IMR-90 (cell line): ENCODE measurements around the gene DLL4. TPM values are rescaled to one million over a fixed set of nuclear protein-coding genes. Genes with fewer than 3 reads are reported as not detected.

Experiments
- ATAC-seq: fragments of 200-7000 bp; cut with Tn5 transposase; 2 replicates; pipeline ENCODE4 v1.9.1; 2020; ENCODE audit warnings: low read depth, mild to moderate bottlenecking, moderate library complexity
- BruUV-seq: library from RNA; stranded (reverse); fragments of 400-500 nt; replicated peaks from 2 replicates; lab custom pipeline; 2021; lab: Mats Ljungman, UMichigan
- CTCF ChIA-PET: fragments of 300-600 bp; formaldehyde crosslinking; extraction: SDS; loops from one replicate; lab custom pipeline; 2021; ENCODE audit warnings: antibody characterized with exemption; lab: Yijun Ruan, JAX
- POLR2A ChIA-PET: fragments of 300-600 bp; sonication (Branson Sonifier 250); formaldehyde crosslinking; loops from one replicate; lab custom pipeline; 2022; ENCODE audit warnings: antibody characterized with exemption; ENCODE audit not compliant: unreplicated experiment; lab: Charles Lee
- DNase-seq: peaks from one replicate; pipeline ENCODE4 v3.0.0; 2013
- H2AFZ ChIP-seq: replicated peaks from 2 replicates; pipeline ENCODE3; 2013; ENCODE audit warnings: low read length, mild to moderate bottlenecking; ENCODE audit not compliant: poor library complexity
- H2AK5ac ChIP-seq: 2 replicates; pipeline ENCODE4 v1.6.1; 2013; ENCODE audit warnings: low read depth, low read length, inconsistent platforms
- H2AK9ac ChIP-seq: replicated peaks from 2 replicates; pipeline ENCODE3; 2013; ENCODE audit warnings: mild to moderate bottlenecking, low read depth, low read length, moderate library complexity; ENCODE audit not compliant: poor library complexity
- H2BK120ac ChIP-seq: 2 replicates; pipeline ENCODE4 v1.6.1; 2013; ENCODE audit warnings: low read depth, low read length, inconsistent platforms
- H2BK15ac ChIP-seq: 3 replicates; pipeline ENCODE4 v1.6.1; 2013; ENCODE audit warnings: low read depth, low read length, inconsistent platforms
- H2BK20ac ChIP-seq: 2 replicates; pipeline ENCODE4 v1.6.1; 2013; ENCODE audit warnings: low read depth, mild to moderate bottlenecking, inconsistent platforms, low read length, moderate library complexity
- H2BK5ac ChIP-seq: 2 replicates; pipeline ENCODE4 v1.6.1; 2013; ENCODE audit warnings: mild to moderate bottlenecking, low read depth, low read length, inconsistent platforms; ENCODE audit not compliant: poor library complexity, severe bottlenecking
- H3K14ac ChIP-seq: replicated peaks from 2 replicates; pipeline ENCODE4 v1.6.1; 2013; ENCODE audit warnings: low read depth, low read length, inconsistent platforms
- H3K18ac ChIP-seq: 2 replicates; pipeline ENCODE4 v1.6.1; 2013; ENCODE audit warnings: low read depth, low read length, control low read depth
- H3K23ac ChIP-seq: 2 replicates; pipeline ENCODE4 v1.6.1; 2013; ENCODE audit warnings: low read depth, low read length, inconsistent platforms
- H3K27ac ChIP-seq: 2 replicates; pipeline ENCODE4 v1.5.1; 2013; ENCODE audit warnings: mild to moderate bottlenecking, control low read depth, low read length; ENCODE audit not compliant: insufficient read depth
- H3K27me3 ChIP-seq: 2 replicates; pipeline ENCODE4 v1.6.1; 2013; ENCODE audit warnings: low read length; ENCODE audit not compliant: control insufficient read depth, insufficient read depth
- H3K36me3 ChIP-seq: 2 replicates; pipeline ENCODE4 v1.6.1; 2013; ENCODE audit warnings: low read length, mixed read lengths; ENCODE audit not compliant: control insufficient read depth, insufficient read depth
- H3K4ac ChIP-seq: 2 replicates; pipeline ENCODE4 v1.6.1; 2013; ENCODE audit warnings: low read depth, low read length, inconsistent platforms
- H3K4me1 ChIP-seq: 2 replicates; pipeline ENCODE4 v1.6.1; 2013; ENCODE audit warnings: low read length, mixed read lengths; ENCODE audit not compliant: control insufficient read depth, insufficient read depth
- H3K4me2 ChIP-seq: 2 replicates; pipeline ENCODE4 v1.6.1; 2013; ENCODE audit warnings: low read depth, mild to moderate bottlenecking, control low read depth, low read length, moderate library complexity
- H3K4me3 ChIP-seq: 2 replicates; pipeline ENCODE4 v1.5.1; 2013; ENCODE audit warnings: low read depth, mild to moderate bottlenecking, control low read depth, low read length, moderate library complexity; ENCODE audit not compliant: insufficient read depth
- H3K56ac ChIP-seq: 2 replicates; pipeline ENCODE4 v1.6.1; 2013; ENCODE audit warnings: low read length, inconsistent platforms; ENCODE audit not compliant: insufficient read depth; ENCODE audit errors: extremely low read depth
- H3K79me1 ChIP-seq, 2 experiments: 2 replicates each; pipeline ENCODE4 v1.6.1; 2013; ENCODE audit warnings: low read length in 2 of 2, inconsistent platforms in 1 of 2, low read depth in 1 of 2
- H3K9ac ChIP-seq: 2 replicates; pipeline ENCODE4 v1.6.1; 2013; ENCODE audit warnings: low read depth, low read length, control low read depth
- H3K9me1 ChIP-seq: 2 replicates; pipeline ENCODE4 v1.6.1; 2013; ENCODE audit warnings: low read length, inconsistent platforms; ENCODE audit not compliant: insufficient read depth
- H3K9me3 ChIP-seq: 2 replicates; pipeline ENCODE4 v1.6.1; 2013; ENCODE audit warnings: low read length; ENCODE audit not compliant: control insufficient read depth, insufficient read depth
- H4K20me1 ChIP-seq: 2 replicates; pipeline ENCODE4 v1.6.1; 2013; ENCODE audit warnings: low read length, inconsistent platforms; ENCODE audit not compliant: insufficient read depth
- H4K5ac ChIP-seq: 2 replicates; pipeline ENCODE4 v1.6.1; 2013; ENCODE audit warnings: mild to moderate bottlenecking, low read depth, low read length, control low read depth
- H4K8ac ChIP-seq, 2 experiments: 2 replicates each; pipeline ENCODE4 v1.6.1; 2013; ENCODE audit warnings: low read depth in 2 of 2, low read length in 2 of 2, control low read depth in 1 of 2, inconsistent platforms in 1 of 2
- H4K91ac ChIP-seq: 2 replicates; pipeline ENCODE4 v1.6.1; 2013; ENCODE audit warnings: low read depth, low read length, inconsistent platforms; ENCODE audit not compliant: insufficient read depth
- CEBPB ChIP-seq: IDR thresholded peaks from 2 replicates; pipeline ENCODE4 v1.6.1; 2012; ENCODE audit warnings: low read depth, low read length, improper control_type of control experiment
- CHD1 ChIP-seq: IDR thresholded peaks from 2 replicates; pipeline ENCODE4 v1.6.1; 2012; ENCODE audit warnings: low read depth, low read length, improper control_type of control experiment
- FOS ChIP-seq: fragments of 150-350 bp; IDR thresholded peaks from 2 replicates; pipeline ENCODE4 v1.6.1; 2016; ENCODE audit warnings: low read depth, low read length
- MAZ ChIP-seq: IDR thresholded peaks from 2 replicates; pipeline ENCODE4 v1.6.1; 2012; ENCODE audit warnings: low read depth, mild to moderate bottlenecking, low read length, improper control_type of control experiment, moderate library complexity, borderline replicate concordance
- NFE2L2 ChIP-seq: fragments of 150-350 bp; IDR thresholded peaks from 2 replicates; pipeline ENCODE4 v1.6.1; 2016; ENCODE audit warnings: low read depth, mild to moderate bottlenecking, low read length
- POLR2A ChIP-seq: IDR thresholded peaks from 2 replicates; pipeline ENCODE4 v1.6.1; 2012; ENCODE audit warnings: mild to moderate bottlenecking, low read depth, low read length
- RAD21 ChIP-seq: IDR thresholded peaks from 2 replicates; pipeline ENCODE4 v1.6.1; 2012; ENCODE audit warnings: low read length, improper control_type of control experiment
- RCOR1 ChIP-seq: IDR thresholded peaks from 2 replicates; pipeline ENCODE4 v1.6.1; 2012; ENCODE audit warnings: mild to moderate bottlenecking, low read length, improper control_type of control experiment; ENCODE audit not compliant: insufficient replicate concordance
- SMC3 ChIP-seq: fragments of 150-350 bp; IDR thresholded peaks from 2 replicates; pipeline ENCODE4 v1.6.1; 2016; ENCODE audit warnings: low read depth, mild to moderate bottlenecking, antibody characterized with exemption, low read length, moderate library complexity
- whole genome bisulfite sequencing, 2 experiments: methylation state at CpG; one replicate each; pipeline versions ENCODE4 v1.1.5 to v1.1.7; 2013; ENCODE audit warnings: missing lambda C conversion rate in 2 of 2; ENCODE audit not compliant: insufficient read length in 1 of 2; ENCODE audit errors: extremely low coverage in 2 of 2; 5-methylcytosine and 5-hydroxymethylcytosine counted together
- dilution Hi-C: fragments of 300-500 bp; cut with HindIII; formaldehyde crosslinking; loops from one replicate; pipeline ENCODE4 v1.14.3; 2018; ENCODE audit warnings: low sequenced_read_pairs; ENCODE audit not compliant: unreplicated experiment
- in situ Hi-C: fragments of 300-500 bp; cut with MboI; formaldehyde crosslinking; loops from 3 replicates; pipeline ENCODE4 v1.14.3; 2019; ENCODE audit warnings: low sequenced_read_pairs, inconsistent platforms, mixed read lengths
- intact Hi-C: fragments of 100-400 bp; cut with micrococcal nuclease; formaldehyde crosslinking; loops from 2 replicates; pipeline ENCODE4 v1.10.0; 2022
- polyA plus RNA-seq, 3 experiments: library from polyadenylated mRNA; depleted of rRNA; stranded (reverse); fragments of >200 nt; gene quantifications; 2 replicates each; pipeline ENCODE4 v1.2.3, GENCODE V29; 2012; ENCODE audit warnings: low replicate concordance in 1 of 3
- total RNA-seq: library from RNA; depleted of rRNA; stranded (reverse); fragments of >200 nt; gene quantifications from 2 replicates; pipeline ENCODE4 v1.2.3, GENCODE V29; 2012
- TF ChIP-seq, protein P1 (sequence below): fragments of 150-350 bp; IDR thresholded peaks from 2 replicates; pipeline ENCODE4 v1.6.1; 2017; ENCODE audit warnings: mild to moderate bottlenecking, antibody characterized with exemption, low read length, low read depth

Gene DLL4
- total and polyA plus RNA-seq, 2 of the 4 experiments (the other 2 are of a cell fraction): 1.8 to 3.4 TPM

DNA sequence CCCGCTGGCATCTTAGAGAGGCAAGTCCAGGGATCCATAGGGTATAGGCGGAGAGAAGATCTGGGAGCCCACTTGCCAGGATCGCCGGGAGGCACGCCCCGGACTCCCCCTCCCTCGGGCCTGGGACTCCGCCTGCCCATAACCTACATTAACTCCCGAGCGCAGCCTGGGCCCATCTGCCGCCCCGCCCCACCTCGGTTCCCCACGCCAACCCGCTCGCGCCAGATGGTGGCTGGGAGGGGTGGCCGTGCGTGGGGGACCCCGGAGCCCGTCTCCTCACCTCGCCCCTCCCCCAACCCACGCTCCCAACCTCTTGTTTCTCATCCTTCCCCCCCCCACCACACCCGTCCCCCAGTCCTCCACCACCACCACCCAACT, 1.7 kb upstream of the DLL4 start (continued):
- TF ChIP-seq CEBPB: no peak
- no peak for TF ChIP-seq FOS
- TF ChIP-seq, protein P1, sequence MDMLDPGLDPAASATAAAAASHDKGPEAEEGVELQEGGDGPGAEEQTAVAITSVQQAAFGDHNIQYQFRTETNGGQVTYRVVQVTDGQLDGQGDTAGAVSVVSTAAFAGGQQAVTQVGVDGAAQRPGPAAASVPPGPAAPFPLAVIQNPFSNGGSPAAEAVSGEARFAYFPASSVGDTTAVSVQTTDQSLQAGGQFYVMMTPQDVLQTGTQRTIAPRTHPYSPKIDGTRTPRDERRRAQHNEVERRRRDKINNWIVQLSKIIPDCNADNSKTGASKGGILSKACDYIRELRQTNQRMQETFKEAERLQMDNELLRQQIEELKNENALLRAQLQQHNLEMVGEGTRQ: no peak
- no peak for TF ChIP-seq RCOR1

DNA sequence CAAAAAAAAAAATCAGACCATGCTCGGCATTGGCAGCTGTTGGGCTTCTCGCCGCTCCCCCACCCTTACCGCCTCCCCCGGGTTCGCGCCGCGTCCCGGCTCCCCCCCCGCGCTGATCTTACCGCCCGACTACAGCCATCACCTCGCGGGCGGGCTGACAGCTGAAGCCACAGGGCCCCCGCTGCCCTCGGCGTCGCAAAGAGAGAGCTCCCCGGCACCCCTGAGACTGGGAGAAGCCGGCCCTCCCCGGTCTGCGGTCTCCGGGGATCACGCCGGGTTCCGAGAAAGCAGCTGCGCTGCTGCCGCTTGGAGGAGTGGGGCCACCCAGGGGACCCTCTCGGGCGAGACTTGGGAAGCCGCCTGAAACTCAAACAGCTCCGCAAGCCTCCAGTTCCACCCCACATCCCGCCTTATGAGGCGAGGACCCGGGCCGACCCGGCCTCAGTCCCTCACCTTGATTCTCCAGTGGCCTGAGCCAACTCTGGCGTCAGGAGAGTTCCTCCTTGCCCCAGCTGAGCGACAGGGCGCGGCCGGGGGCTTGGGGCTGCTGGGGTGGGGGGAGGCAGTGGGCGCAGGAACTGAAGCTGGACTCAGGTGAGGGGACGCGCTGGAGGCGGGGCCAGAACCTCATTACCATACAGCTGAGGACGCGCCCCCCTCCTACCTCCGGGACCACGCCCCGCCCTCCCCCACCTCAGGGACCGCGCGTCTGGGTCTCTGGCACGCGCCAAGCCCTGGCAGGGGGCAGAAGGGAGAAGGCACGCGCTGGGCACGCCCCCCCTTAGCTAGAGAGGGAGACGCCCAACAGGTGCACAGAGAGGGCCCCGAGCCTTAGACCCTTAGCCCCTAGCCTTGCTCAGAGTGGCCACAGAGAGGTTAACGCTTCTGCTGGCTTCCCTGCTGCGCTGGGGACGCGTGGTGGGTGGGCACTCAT, 1.0 kb upstream of the DLL4 start:
- no TSS peak for BruUV-seq
- TF ChIP-seq POLR2A (no peak), CHD1 (no peak), MAZ (no peak), FOS (no peak), RAD21 (no peak), SMC3 (no peak), NFE2L2 (no peak)
- TF ChIP-seq, protein P1: no peak
- H3K4me3 ChIP-seq: peak overlapping the region; percentile 85
- H3K56ac ChIP-seq: no peak overlapping the region
- H3K79me1 ChIP-seq: peaks cover 0 to 33% of the 10 kb centered on the region in 2 experiments; a peak in 3 of 4 replicates
- no peak overlapping the region for H3K9ac ChIP-seq
- H4K91ac ChIP-seq: no peak overlapping the region
- no peaks in the 10 kb centered on the region for H3K36me3 ChIP-seq
- H3K27ac ChIP-seq: no peak overlapping the region
- H2BK20ac ChIP-seq: no peak overlapping the region
- ChIA-PET CTCF (interaction anchor here (1.0 to 2.5 kb wide), 6 partner anchors 14 to 90 kb away, joined by 3 to 6 read pairs (median 4); no protein-coding TSS in a partner anchor), POLR2A (no interaction called here)
- H4K20me1 ChIP-seq: peaks cover 38% of the 10 kb centered on the region
- no peak overlapping the region; the same call in 1 of the 2 replicates for H2AK5ac ChIP-seq
- no peak overlapping the region for H3K14ac ChIP-seq
- peaks cover 26% of the 10 kb centered on the region for H3K27me3 ChIP-seq
- WGBS, 2 experiments: 1% methylated on average over 23 of the region's 68 CpGs; no CpG with 5 or more reads in 1 of the 2 experiments
- in situ Hi-C loops (no loop called here), dilution Hi-C loops (no loop called here), intact Hi-C loops (no loop called here)
- H2BK5ac ChIP-seq: no peak overlapping the region
- DNase-seq: no peak
- peak overlapping the region; percentile 99 for H3K4me2 ChIP-seq
- H3K18ac ChIP-seq: no peak overlapping the region
- peaks cover 21% of the 10 kb centered on the region for H3K4me1 ChIP-seq
- no peaks in the 10 kb centered on the region for H3K9me3 ChIP-seq
- no peak overlapping the region for H3K23ac ChIP-seq
- H2AFZ ChIP-seq: peak overlapping the region; percentile 96
- H2AK9ac ChIP-seq: peak overlapping the region; percentile 33
- H4K8ac ChIP-seq: no peak overlapping the region
- ATAC-seq: no peak
- H3K4ac ChIP-seq: no peak overlapping the region
- H2BK120ac ChIP-seq: no peak overlapping the region
- no peak overlapping the region for H2BK15ac ChIP-seq
- peaks cover 13% of the 10 kb centered on the region for H3K9me1 ChIP-seq
- H4K5ac ChIP-seq: no peak overlapping the region
